Activated T-cell treated with anti-CD3 and anti-CD28 coated beads, Interleukin-2, amount 50 U/mL, for 72 hours (primary cell): ENCODE results near the gene GSTM3. TPM values are rescaled to one million over a fixed set of nuclear protein-coding genes. Genes with fewer than 3 reads are reported as not detected.
A peak's percentile ranks its signal among the peaks of the same experiment; 100 is the strongest.
"Not testable (repeated sequence)": the region's sequence is repeated elsewhere in the genome, so short reads cannot be mapped to it uniquely, and the experiment has no call there.

Experiments
- ATAC-seq, 2 donors: fragments of 150-1000 bp; cut with Tn5 transposase; replicated peaks in 1 of 2; 2 replicates each; pipeline ENCODE4 v1.10.0; 2021; ENCODE audit warnings: moderate library complexity in 2 of 2, mild to moderate bottlenecking in 1 of 2
- DNase-seq, 2 donors: peaks; one replicate each; pipeline ENCODE4 v3.0.0; 2021 to 2022; ENCODE audit warnings: mixed read lengths in 1 of 2
- H3K27ac Mint-ChIP-seq: one replicate; pipeline ENCODE4 v1.8.0; 2022; ENCODE audit warnings: mild to moderate bottlenecking, moderate library complexity, mixed read lengths
- H3K27me3 Mint-ChIP-seq: one replicate; pipeline ENCODE4 v1.8.0; 2022; ENCODE audit warnings: low read depth, mixed read lengths
- H3K36me3 Mint-ChIP-seq, 2 donors: one replicate each; pipeline ENCODE4 v1.8.0; 2022; ENCODE audit warnings: mixed read lengths in 2 of 2, mild to moderate bottlenecking in 1 of 2; ENCODE audit not compliant: insufficient read depth in 2 of 2
- H3K4me1 Mint-ChIP-seq: one replicate; pipeline ENCODE4 v1.8.0; 2022; ENCODE audit warnings: low read depth, mixed read lengths
- H3K4me3 Mint-ChIP-seq, 2 donors: one replicate each; pipeline ENCODE4 v1.8.0; 2022; ENCODE audit warnings: mild to moderate bottlenecking in 2 of 2, mixed read lengths in 2 of 2, moderate library complexity in 2 of 2
- H3K9me3 Mint-ChIP-seq, 2 donors: one replicate each; pipeline ENCODE4 v1.8.0; 2022; ENCODE audit warnings: mixed read lengths in 2 of 2
- total RNA-seq, 2 donors: library from RNA; stranded (reverse); gene quantifications; one replicate each; pipeline ENCODE4 v1.2.3, GENCODE V29; 2022

The GSTM3 gene
- total RNA-seq, 2 donors from 2014 or later: 8.1 to 13.3 TPM

DNA sequence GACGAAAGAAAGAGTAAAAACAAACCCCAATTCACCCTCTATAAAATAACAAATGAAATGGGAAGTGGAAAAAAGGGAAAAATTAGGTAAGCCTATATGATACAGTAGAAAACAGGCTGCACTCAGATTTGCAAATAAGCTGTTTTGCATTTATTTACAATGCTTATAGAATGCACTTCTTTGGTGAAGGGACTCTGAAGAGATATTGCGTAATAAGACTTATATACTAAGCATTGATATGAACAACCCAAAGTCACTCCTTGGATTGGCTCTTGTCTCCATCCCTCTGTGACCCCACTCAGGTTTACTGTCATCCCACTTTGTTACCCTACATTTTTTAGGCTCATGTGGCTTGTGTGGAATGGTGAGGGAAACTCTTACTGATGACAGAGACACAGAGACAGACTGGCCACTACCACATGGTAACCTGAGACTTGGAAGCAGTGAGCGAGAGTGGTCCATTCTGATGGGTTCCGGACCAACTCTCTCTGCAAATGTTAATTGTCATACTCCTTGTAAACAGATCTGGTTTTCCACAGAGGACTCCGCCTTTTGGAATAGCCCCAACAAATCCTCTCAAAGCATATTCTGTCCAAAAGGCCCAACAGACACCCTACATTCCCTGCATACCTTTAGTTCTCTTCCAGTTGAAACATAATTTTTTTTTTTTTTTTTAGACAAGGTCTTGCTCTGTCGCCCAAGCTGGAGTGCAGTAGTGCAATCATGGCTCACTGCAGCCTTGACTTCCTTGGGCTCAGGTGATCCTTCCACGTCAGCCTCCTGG is 17.7 kb downstream of the GSTM3 start:
- Mint-ChIP-seq H3K4me1 (peaks cover 5% of the 10 kb centered on the region), H3K27ac (no peak overlapping the region), H3K9me3 (no peaks in the 10 kb centered on the region), H3K27me3 (no peaks in the 10 kb centered on the region), H3K4me3 (no peak overlapping the region), H3K36me3 (no peaks in the 10 kb centered on the region)
- DNase-seq (no peak), ATAC-seq (no peak)

DNA sequence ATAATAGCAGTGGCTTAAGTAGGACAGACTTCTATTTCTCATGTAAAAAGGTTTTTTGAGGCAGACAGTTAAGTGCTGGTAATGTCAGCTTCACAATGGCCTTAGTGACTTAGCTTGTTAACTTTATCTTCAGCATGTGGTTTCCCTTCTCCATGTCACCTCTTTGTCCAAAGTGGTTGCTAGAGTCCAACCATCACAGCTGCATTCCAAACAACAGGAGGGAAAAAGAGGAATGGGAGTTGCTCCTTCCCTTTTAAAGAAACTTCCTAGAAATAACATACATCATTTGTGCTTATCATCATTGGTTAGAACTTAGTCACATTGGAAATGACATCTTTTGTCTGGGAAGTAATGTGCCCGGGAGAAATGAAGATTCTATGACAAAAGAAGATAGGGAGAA is 18.9 kb downstream of the GSTM3 start:
- Mint-ChIP-seq H3K4me3 (no peak overlapping the region), H3K9me3 (no peaks in the 10 kb centered on the region), H3K27ac (no peak overlapping the region), H3K36me3 (no peaks in the 10 kb centered on the region), H3K4me1 (peaks cover 5% of the 10 kb centered on the region), H3K27me3 (no peaks in the 10 kb centered on the region)
- ATAC-seq: no peak
- DNase-seq: no peak

DNA sequence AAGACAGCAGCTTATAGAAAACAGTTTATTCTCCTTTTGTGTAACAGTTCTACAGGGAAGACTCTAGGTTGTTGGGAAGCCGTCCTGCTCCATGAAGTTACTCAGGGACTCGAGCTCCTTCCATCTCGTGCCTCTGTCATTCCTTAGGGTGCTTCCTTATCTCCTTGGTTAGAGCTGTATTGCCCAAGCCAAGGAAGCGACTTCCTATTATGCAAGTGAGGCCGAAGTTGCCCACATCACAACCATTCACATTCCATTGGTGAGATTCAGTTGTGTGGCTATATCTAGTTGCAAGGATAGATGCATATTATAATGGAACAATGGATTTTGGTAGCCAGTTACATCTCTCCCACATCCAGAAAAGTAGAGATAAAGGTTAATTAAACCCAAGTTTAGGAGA is 19.8 kb downstream of the GSTM3 start:
- no peak overlapping the region for H3K4me3 Mint-ChIP-seq
- H3K4me1 Mint-ChIP-seq: peaks cover 5% of the 10 kb centered on the region
- no peaks in the 10 kb centered on the region for H3K27me3 Mint-ChIP-seq
- no peaks in the 10 kb centered on the region for H3K36me3 Mint-ChIP-seq
- no peak for ATAC-seq
- no peaks in the 10 kb centered on the region for H3K9me3 Mint-ChIP-seq
- no peak overlapping the region for H3K27ac Mint-ChIP-seq
- DNase-seq: no peak

- no peak for DNase-seq
- peaks cover 5% of the 10 kb centered on the region for H3K4me1 Mint-ChIP-seq
- peak in 1 of 2 donors; percentile 15 for ATAC-seq
- peaks cover 3% of the 10 kb centered on the region for H3K27me3 Mint-ChIP-seq
- no peaks in the 10 kb centered on the region for H3K9me3 Mint-ChIP-seq
- no peaks in the 10 kb centered on the region for H3K36me3 Mint-ChIP-seq
- H3K4me3 Mint-ChIP-seq: no peak overlapping the region
- H3K27ac Mint-ChIP-seq: no peak overlapping the region
Observed at GRCh38 chr1:109719337-109719837, 21.5 kb downstream of the GSTM3 start.

GRCh38 chr1:109718495-109718894 is 22.3 kb downstream of the GSTM3 start:
- no peak overlapping the region for H3K27ac Mint-ChIP-seq
- ATAC-seq (no peak), DNase-seq (no peak)
- H3K9me3 Mint-ChIP-seq: no peaks in the 10 kb centered on the region
- no peaks in the 10 kb centered on the region for H3K36me3 Mint-ChIP-seq
- peaks cover 12% of the 10 kb centered on the region for H3K27me3 Mint-ChIP-seq
- H3K4me1 Mint-ChIP-seq: peaks cover 5% of the 10 kb centered on the region
- H3K4me3 Mint-ChIP-seq: no peak overlapping the region

DNA sequence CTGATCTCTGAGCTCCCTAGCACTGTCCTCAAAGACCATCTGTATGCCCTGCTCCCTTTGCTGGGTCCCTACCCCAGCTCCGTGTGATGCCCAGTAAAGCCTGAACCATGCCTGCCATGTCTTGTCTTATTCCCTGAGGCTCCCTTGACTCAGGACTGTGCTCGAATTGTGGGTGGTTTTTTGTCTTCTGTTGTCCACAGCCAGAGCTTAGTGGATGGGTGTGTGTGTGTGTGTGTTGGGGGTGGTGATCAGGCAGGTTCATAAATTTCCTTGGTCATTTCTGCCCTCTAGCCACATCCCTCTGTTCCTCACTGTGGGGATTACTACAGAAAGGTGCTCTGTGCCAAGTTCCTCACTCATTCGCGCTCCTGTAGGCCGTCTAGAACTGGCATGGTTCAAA is 23.1 kb downstream of the GSTM3 start:
- peaks cover 5% of the 10 kb centered on the region for H3K4me1 Mint-ChIP-seq
- no peaks in the 10 kb centered on the region for H3K36me3 Mint-ChIP-seq
- H3K27ac Mint-ChIP-seq: no peak overlapping the region
- no peaks in the 10 kb centered on the region for H3K9me3 Mint-ChIP-seq
- no peak for ATAC-seq
- no peak for DNase-seq
- no peak overlapping the region for H3K4me3 Mint-ChIP-seq
- peaks cover 15% of the 10 kb centered on the region for H3K27me3 Mint-ChIP-seq

DNA sequence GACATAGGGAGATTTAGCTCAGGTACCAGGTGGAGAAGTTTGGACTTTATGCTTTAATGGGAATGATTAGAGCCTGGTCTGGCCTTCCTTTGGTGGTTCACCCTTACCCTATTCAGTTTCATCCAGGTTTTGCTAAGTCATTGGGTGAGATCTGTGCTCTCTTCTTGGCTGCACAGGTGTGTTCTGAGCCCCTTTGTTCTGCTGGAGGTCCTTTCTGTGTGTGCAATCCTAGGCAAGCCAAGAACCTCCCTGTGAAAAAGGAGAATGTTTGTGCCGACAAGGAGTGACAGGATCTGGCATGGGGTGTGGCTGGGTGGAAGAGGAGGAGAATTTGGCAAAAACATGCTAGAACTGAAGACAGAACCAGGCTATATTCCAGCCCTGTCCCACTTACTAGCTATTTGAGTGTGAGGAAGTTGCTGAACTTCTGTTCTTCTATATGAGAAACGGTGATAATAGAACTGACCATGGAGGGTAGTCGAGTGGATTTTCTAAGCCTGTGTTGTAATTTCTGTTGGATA is 24.2 kb downstream of the GSTM3 start:
- Mint-ChIP-seq H3K27ac (no peak overlapping the region), H3K4me3 (no peak overlapping the region), H3K27me3 (peaks cover 15% of the 10 kb centered on the region), H3K36me3 (no peaks in the 10 kb centered on the region), H3K9me3 (no peaks in the 10 kb centered on the region), H3K4me1 (peaks cover 5% of the 10 kb centered on the region)
- DNase-seq: no peak
- no peak for ATAC-seq

DNA sequence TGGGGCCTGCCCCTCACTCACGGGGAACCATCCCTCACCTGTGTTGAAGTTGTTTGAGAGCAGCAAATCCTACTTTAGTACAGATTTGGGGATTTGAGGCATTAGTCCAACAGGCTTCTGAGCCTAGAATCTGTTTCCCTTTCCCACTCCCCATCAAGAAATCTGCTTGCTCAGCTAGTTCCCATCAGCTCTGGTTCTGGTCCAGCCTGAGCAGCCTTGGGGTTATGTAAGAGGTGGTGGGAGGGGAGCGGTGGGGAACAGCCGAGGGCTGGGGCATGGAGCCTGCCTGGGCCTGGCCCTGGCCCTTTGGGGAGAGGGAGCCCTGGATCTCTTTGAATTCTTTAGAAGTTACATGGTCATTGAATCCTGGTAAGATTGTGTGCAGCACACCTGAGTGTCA is 24.7 kb downstream of the GSTM3 start:
- Mint-ChIP-seq H3K4me3 (no peak overlapping the region), H3K4me1 (peaks cover 5% of the 10 kb centered on the region), H3K27me3 (peaks cover 15% of the 10 kb centered on the region), H3K9me3 (no peaks in the 10 kb centered on the region), H3K36me3 (no peaks in the 10 kb centered on the region), H3K27ac (no peak overlapping the region)
- no peak for DNase-seq
- ATAC-seq: no peak

- Mint-ChIP-seq H3K36me3 (no peaks in the 10 kb centered on the region), H3K27me3 (peaks cover 15% of the 10 kb centered on the region), H3K4me3 (no peak overlapping the region), H3K9me3 (no peaks in the 10 kb centered on the region), H3K27ac (no peak overlapping the region), H3K4me1 (peaks cover 5% of the 10 kb centered on the region)
- ATAC-seq: no peak
- no peak for DNase-seq
Observed at GRCh38 chr1:109714661-109715372, 26.0 kb downstream of the GSTM3 start.

- DNase-seq: no peak
- no peak for ATAC-seq
- Mint-ChIP-seq H3K36me3 (peaks cover 3 to 4% of the 10 kb centered on the region in 2 donors), H3K27me3 (peaks cover 15% of the 10 kb centered on the region), H3K4me3 (no peak overlapping the region), H3K27ac (no peak overlapping the region), H3K4me1 (no peaks in the 10 kb centered on the region), H3K9me3 (peaks cover 2 to 3% of the 10 kb centered on the region in 2 donors)
Observed at GRCh38 chr1:109713636-109714035, 27.2 kb downstream of the GSTM3 start.

DNA sequence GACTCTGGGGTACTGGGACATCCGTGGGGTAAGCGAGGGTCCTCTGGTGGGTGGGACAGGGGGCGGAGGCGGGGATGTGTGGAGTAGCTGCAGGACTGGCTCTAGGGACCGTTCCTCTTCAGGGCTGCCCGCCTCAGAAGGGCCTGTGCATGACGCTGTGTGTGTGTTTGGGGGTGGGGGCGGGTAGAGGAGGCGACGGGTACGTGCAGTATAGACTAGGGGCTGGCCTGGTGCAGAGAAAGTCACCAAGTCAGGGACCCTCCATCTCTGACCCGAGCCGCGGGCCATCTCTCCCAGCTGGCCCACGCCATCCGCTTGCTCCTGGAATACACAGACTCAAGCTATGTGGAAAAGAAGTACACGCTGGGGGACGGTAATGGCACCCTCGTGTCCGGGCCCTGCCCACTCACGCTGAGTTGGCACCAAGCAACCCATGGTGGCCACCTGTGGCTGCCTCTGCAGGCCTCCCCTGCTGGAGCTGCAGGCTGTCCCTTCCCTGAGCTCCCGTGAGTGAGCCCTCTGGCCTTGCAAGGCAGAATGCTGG is 28.4 kb downstream of the GSTM3 start:
- Mint-ChIP-seq H3K4me1 (no peaks in the 10 kb centered on the region), H3K9me3 (peaks cover 3 to 6% of the 10 kb centered on the region in 2 donors), H3K36me3 (peaks cover 4 to 9% of the 10 kb centered on the region in 2 donors), H3K27ac (no peak overlapping the region), H3K27me3 (peaks cover 15% of the 10 kb centered on the region), H3K4me3 (peak overlapping the region in 1 of 2 donors; percentile 60)
- ATAC-seq (peak in 1 of 2 donors; percentile 22), DNase-seq (no peak)

- ATAC-seq: peak; percentile 41 to 54
- H3K9me3 Mint-ChIP-seq, H3K4me1 Mint-ChIP-seq: not testable (repeated sequence)
Observed at GRCh38 chr1:109711593-109712320, 29.1 kb downstream of the GSTM3 start, which contains the start of gene GSTM5. TSS of gene GSTM5 (plus strand) at chr1:109712251. CDS start at chr1:109712313, 62 bp downstream.

More at GRCh38 chr1:109711593-109712320, 29.1 kb downstream of the GSTM3 start, which contains the start of gene GSTM5:
- not testable (repeated sequence) for H3K36me3 Mint-ChIP-seq, H3K27ac Mint-ChIP-seq, DNase-seq
- Mint-ChIP-seq H3K27me3 (peaks cover 15% of the 10 kb centered on the region), H3K4me3 (peak within 1 kb of the TSS; percentile 60)
